HG02943 (cell line): ENCODE data around the gene WT1.

Experiments
- ATAC-seq: cut with Tn5 transposase; IDR thresholded peaks from one replicate; pipeline ENCODE4 v1.9.1; 2021; ENCODE audit warnings: mild to moderate bottlenecking, low read depth, moderate library complexity; ENCODE audit not compliant: unreplicated experiment

Gene WT1

DNA sequence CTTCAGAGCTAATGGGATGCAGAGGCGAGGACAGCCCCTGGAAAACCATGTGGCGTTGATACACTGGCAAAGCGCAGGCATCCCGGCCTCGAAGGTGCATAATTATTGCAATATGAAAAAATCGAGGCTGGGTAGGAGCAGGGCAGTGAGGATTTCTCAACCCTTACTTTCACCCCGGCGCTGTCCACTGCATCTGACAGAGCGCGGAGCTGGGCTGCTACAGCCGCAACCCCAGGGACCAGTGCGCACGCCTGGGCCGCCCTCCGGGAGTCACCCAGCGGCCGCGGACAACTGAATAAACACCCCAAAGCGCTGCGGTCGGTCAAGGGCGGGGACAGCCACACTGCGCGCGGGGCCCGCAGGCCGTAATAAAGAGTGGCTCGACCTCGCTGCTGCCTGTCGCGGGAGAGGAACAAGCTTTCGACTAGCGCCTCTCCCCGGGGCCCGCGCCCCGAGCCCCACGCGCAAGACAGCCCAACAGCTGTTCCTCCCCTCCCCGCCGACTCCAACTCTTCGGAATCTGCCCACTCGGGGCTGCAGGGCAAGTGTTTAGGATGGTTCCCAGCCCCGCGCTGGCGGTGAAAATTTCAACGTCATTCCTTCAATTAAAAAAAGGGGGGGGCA lies 3.6 kb upstream of the WT1 start:
- ATAC-seq: no peak

GRCh38 chr11:32438346-32438865 lies 3.1 kb upstream of the WT1 start:
- ATAC-seq: no peak

DNA sequence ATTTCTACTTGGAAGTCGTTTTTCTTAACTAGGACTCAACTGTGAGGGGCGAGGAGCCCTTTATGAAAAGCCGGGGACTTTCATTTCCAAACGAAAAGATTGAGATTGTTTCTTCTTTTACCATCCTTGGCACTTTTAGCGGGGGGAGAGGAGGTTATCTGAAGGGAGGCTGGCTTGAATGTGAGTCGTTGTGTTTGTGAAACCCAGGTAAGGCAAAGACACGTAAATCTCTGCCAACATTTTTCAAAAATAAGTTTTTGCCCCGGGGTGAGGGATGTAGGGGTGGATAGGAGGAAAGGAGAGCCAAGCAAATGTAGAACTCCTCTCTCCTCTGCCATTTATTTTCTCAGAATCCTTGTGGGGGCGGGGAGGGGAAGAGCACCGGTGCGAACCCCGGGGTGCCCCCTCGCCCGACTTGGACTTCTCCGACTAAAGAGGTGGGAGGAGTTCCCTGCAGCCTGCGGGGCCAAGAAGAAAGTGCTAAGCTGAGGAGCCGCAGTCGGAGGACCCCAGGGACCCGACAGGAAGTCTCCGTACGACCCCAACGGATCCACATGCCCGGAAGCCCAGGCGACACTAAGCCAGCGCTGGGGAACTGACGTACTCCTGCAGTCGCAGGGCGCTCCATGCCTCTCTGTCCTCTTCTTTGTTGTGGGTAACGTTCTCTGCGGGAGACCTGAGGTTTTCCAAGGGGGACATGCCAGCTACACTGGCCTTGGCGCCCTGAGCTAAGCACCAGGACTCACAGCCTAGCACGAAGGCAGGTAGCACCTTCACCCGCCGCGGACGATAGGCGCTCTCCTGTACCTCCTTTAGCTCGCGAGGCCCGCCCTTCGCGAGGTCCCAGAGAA lies 2.4 kb upstream of the WT1 start:
- ATAC-seq: no peak

DNA sequence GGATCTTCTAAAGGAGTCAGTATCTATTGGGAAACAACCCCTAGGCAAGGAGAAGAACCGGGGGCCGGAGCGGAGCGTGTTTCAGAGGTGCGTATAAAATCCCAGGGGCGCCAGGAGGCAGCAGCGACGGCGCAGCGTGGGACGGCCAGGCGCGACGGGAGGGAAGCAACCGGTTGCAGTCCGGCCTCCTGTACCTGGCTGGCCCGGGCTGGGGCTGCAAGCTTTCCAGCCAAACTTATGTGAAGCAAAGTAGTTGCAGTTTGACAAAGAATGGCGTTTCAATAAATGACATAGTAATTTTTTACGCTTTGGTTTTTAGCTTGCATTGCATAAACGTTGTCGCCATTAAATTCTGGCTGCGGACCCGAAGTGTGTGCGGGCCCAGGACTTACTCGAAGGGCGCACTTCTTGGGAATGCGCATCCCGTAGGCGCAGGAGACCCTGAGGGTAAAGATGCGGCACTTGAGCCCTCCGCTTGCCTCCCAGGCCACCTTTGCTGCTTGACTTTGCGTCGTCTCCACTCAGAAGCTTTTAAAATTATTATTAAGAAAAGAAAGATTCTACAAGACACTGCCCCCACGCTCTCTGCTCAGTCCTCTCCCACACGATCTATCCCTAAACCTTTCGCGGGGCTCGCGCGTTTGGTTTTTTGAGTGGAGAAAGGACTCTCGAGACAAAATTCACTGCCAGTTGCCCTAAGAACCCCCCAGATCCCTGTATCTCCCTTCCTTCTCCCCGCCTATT lies 1.6 kb upstream of the WT1 start:
- ATAC-seq: no peak

GRCh38 chr11:32435942-32436750 lies 807 bp upstream of the WT1 start:
- no peak for ATAC-seq

GRCh38 chr11:32435152-32435480 lies 223 bp downstream of the WT1 start:
- ATAC-seq: no peak

DNA sequence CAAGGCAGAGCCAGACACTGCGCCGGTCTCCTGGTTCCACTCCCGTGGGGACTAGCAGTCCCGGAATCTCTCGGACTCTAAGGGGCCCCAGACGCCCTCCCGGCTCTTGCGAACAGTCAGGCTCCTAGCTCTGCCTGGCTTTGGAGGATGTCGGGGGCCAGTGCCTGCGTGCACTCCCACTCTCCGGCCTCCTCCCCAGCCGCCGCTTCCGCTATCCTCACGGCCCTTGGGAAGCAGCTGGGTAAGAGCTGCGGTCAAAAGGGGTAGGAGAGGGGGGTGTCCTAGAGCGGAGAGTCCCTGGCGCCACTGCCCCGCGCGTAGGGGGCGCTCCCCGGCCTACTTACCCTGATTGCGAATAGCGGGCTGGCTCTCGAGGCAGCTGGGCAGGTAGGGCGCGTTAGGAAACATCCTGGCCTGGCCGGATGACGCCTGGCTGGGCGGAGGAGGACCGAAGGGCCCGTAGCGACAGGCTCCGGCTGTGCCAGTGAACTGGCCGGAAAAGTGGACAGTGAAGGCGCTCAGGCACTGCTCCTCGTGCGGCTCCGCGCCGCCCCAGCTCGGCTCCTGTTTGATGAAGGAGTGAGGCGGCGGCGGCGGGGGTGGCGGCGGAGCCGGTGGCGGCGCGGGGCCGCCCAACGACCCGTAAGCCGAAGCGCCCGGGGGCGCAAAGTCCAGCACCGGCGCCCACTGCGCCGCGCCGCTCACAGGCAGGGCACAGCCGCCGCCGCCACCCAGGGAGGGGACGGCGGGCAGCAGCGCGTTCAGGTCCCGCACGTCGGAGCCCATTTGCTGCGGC lies 785 bp downstream of the WT1 start:
- no peak for ATAC-seq

- ATAC-seq: no peak
Observed at GRCh38 chr11:32433914-32434355, 1.4 kb downstream of the WT1 start.

GRCh38 chr11:32433101-32433913 lies 2.0 kb downstream of the WT1 start:
- ATAC-seq: no peak

DNA sequence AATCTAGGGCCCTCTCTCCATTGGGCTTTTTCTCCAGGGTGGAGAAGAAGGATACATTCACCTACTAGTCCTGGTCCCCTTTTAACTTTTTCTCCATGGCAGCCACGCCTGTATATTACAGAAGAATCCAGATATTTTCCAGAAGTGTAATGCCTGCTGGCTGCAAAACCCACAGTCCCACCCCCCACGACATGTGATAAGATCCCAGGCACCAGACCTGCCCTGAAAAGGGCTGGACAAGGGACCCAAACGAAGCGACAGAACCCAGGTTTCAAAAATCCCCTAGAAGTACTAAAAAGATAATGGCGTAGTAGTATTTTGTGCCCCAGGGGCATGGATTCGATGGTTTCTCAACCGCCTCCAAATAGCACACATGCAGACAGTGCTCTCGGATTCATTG lies 2.8 kb downstream of the WT1 start:
- ATAC-seq: no peak

DNA sequence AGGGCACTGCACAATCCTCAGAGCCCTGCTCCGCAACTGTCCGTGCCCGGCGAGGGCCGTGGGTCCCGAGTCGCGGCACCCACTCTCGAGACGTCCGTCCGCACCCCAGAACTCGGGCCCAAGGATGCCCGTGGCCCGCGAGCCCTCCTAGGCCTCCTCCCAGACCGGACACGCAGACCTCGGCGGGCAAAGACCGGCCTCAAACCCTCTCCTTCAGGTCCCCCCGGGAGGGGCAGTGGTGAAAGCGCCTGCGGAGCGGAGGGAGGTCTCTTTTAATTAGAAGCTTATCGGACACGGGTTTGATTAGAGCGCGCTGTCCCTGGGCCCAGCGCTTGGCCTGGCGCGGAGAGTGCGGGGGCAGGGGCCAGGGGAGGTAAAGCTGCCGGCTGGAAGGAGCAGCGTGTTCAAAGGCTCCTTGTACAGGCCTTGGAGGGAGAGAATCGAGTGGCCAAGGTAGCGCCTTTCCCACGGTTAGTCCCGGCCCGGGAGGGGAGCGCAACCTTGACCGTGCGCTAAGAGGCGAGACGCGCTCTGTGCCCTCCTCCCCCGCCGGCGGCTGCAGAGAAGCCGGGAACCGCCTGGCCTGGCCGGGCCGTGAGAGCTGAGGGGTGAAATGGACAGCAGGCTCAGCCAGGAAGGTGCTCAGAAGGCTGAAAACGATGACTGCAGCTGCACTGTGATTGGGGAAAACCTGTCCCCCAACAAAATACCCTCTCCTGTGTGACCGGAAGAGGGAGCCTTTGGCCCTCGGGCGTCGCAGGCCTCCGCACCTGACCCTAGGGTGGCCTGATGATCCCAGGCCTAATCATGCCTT lies 4.6 kb downstream of the WT1 start:
- no peak for ATAC-seq

DNA sequence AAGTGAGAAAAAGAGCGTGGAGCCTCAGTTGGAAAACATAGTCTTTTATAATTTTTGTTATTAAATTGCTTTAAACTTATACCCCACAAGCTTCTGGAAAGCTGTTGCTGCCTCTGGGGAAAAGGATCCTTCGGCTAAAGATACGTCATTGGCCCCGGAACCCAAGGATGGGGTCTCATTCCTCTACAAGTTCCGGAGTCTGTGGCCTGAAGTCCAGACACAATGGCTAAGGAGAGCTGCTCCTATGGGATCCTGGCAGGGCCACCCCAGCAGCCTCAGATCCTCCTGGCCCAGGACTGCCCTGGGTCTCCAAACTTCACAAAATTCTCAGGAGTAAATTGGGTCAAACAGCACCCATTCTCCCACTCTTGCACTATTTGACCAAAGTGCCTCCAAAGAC lies 5.9 kb downstream of the WT1 start:
- ATAC-seq: no peak

GRCh38 chr11:32428665-32429303 lies 6.6 kb downstream of the WT1 start:
- ATAC-seq: no peak

- ATAC-seq: no peak
Observed at GRCh38 chr11:32427935-32428664, 7.2 kb downstream of the WT1 start.

- ATAC-seq: no peak
Observed at GRCh38 chr11:32427616-32427934, 7.8 kb downstream of the WT1 start.

GRCh38 chr11:32426819-32427615 lies 8.3 kb downstream of the WT1 start:
- ATAC-seq: no peak
